ENCODE data around the gene ANK2. TPM values are rescaled to one million over a fixed set of nuclear protein-coding genes. Genes with fewer than 3 reads are reported as not detected.
"Not testable (repeated sequence)": the region's sequence is repeated elsewhere in the genome, so short reads cannot be mapped to it uniquely, and the experiment has no call there.

Gene ANK2
- total and polyA plus RNA-seq, 2 donors = 5.3 to 14.7 TPM

GRCh38 chr4:113221990-113222389 lies 172.5 kb downstream of the ANK2 start:
- Histone ChIP-seq H3K9me3 (ENCODE audit: control insufficient read depth in 2 of 2, insufficient read depth in 1 of 2, low read length in 1 of 2) (no peaks in the 10 kb centered on the region), H3K4me1 (ENCODE audit: control insufficient read depth in 2 of 2, insufficient read depth in 2 of 2, low read length in 2 of 2) (no peaks in the 10 kb centered on the region), H3K27ac (ENCODE audit: low read depth in 1 of 2, low read length in 1 of 2) (no peak overlapping the region), H3K27me3 (ENCODE audit: control insufficient read depth in 2 of 2, insufficient read depth in 1 of 2, low read length in 1 of 2) (no peaks in the 10 kb centered on the region), H3K4me3 (ENCODE audit: low read length in 2 of 2) (no peak overlapping the region), H3K36me3 (ENCODE audit: control insufficient read depth in 2 of 2, insufficient read depth in 2 of 2, low read length in 1 of 2) (no peaks in the 10 kb centered on the region)
- no peak for DNase-seq (ENCODE audit: low read depth in 6 of 9, low spot score in 9 of 9)
- 84% methylated on average over 2 of the region's 2 CpGs for WGBS

- Histone ChIP-seq H3K4me3 (ENCODE audit: low read length in 2 of 2) (no peak overlapping the region), H3K27me3 (ENCODE audit: control insufficient read depth in 2 of 2, insufficient read depth in 1 of 2, low read length in 1 of 2) (no peaks in the 10 kb centered on the region), H3K36me3 (ENCODE audit: control insufficient read depth in 2 of 2, insufficient read depth in 2 of 2, low read length in 1 of 2) (no peaks in the 10 kb centered on the region), H3K9me3 (ENCODE audit: control insufficient read depth in 2 of 2, insufficient read depth in 1 of 2, low read length in 1 of 2) (no peaks in the 10 kb centered on the region), H3K27ac (ENCODE audit: low read depth in 1 of 2, low read length in 1 of 2) (no peak overlapping the region), H3K4me1 (ENCODE audit: control insufficient read depth in 2 of 2, insufficient read depth in 2 of 2, low read length in 2 of 2) (no peaks in the 10 kb centered on the region)
- DNase-seq (ENCODE audit: low read depth in 6 of 9, low spot score in 9 of 9) = no peak
- 94% methylated on average over 2 of the region's 2 CpGs for WGBS
These were observed 173.0 kb downstream of the ANK2 start for GRCh38 chr4:113222471-113222870.

GRCh38 chr4:113223001-113223400 lies 173.5 kb downstream of the ANK2 start:
- Histone ChIP-seq H3K4me3 (ENCODE audit: low read length in 2 of 2) (no peak overlapping the region), H3K36me3 (ENCODE audit: control insufficient read depth in 2 of 2, insufficient read depth in 2 of 2, low read length in 1 of 2) (no peaks in the 10 kb centered on the region), H3K9me3 (ENCODE audit: control insufficient read depth in 2 of 2, insufficient read depth in 1 of 2, low read length in 1 of 2) (no peaks in the 10 kb centered on the region), H3K4me1 (ENCODE audit: control insufficient read depth in 2 of 2, insufficient read depth in 2 of 2, low read length in 2 of 2) (no peaks in the 10 kb centered on the region), H3K27me3 (ENCODE audit: control insufficient read depth in 2 of 2, insufficient read depth in 1 of 2, low read length in 1 of 2) (no peaks in the 10 kb centered on the region), H3K27ac (ENCODE audit: low read depth in 1 of 2, low read length in 1 of 2) (no peak overlapping the region)
- no peak for DNase-seq (ENCODE audit: low read depth in 6 of 9, low spot score in 9 of 9)
- WGBS = 81% methylated on average over 2 of the region's 2 CpGs

GRCh38 chr4:113232194-113232593 lies 182.7 kb downstream of the ANK2 start:
- no peak overlapping the region for H3K4me3 ChIP-seq (ENCODE audit: low read length in 2 of 2)
- H3K27me3 ChIP-seq (ENCODE audit: control insufficient read depth in 2 of 2, insufficient read depth in 1 of 2, low read length in 1 of 2) = no peaks in the 10 kb centered on the region
- H3K36me3 ChIP-seq (ENCODE audit: control insufficient read depth in 2 of 2, insufficient read depth in 2 of 2, low read length in 1 of 2) = no peaks in the 10 kb centered on the region
- H3K9me3 ChIP-seq (ENCODE audit: control insufficient read depth in 2 of 2, insufficient read depth in 1 of 2, low read length in 1 of 2) = no peaks in the 10 kb centered on the region
- no peak overlapping the region for H3K27ac ChIP-seq (ENCODE audit: low read depth in 1 of 2, low read length in 1 of 2)
- DNase-seq (ENCODE audit: low read depth in 6 of 9, low spot score in 9 of 9) = no peak
- H3K4me1 ChIP-seq (ENCODE audit: control insufficient read depth in 2 of 2, insufficient read depth in 2 of 2, low read length in 2 of 2) = no peaks in the 10 kb centered on the region
- WGBS = 93% methylated on average over 2 of the region's 2 CpGs

- no peaks in the 10 kb centered on the region for H3K36me3 ChIP-seq (ENCODE audit: control insufficient read depth in 2 of 2, insufficient read depth in 2 of 2, low read length in 1 of 2)
- WGBS = 94% methylated on average over 5 of the region's 5 CpGs
- H3K9me3 ChIP-seq (ENCODE audit: control insufficient read depth in 2 of 2, insufficient read depth in 1 of 2, low read length in 1 of 2) = no peaks in the 10 kb centered on the region
- DNase-seq (ENCODE audit: low read depth in 6 of 9, low spot score in 9 of 9) = no peak
- no peaks in the 10 kb centered on the region for H3K4me1 ChIP-seq (ENCODE audit: control insufficient read depth in 2 of 2, insufficient read depth in 2 of 2, low read length in 2 of 2)
- no peaks in the 10 kb centered on the region for H3K27me3 ChIP-seq (ENCODE audit: control insufficient read depth in 2 of 2, insufficient read depth in 1 of 2, low read length in 1 of 2)
- H3K4me3 ChIP-seq (ENCODE audit: low read length in 2 of 2) = no peak overlapping the region
- no peak overlapping the region for H3K27ac ChIP-seq (ENCODE audit: low read depth in 1 of 2, low read length in 1 of 2)
These were observed 187.5 kb downstream of the ANK2 start for GRCh38 chr4:113236916-113237315.

GRCh38 chr4:113243312-113243711 lies 193.9 kb downstream of the ANK2 start:
- no peak for DNase-seq (ENCODE audit: low read depth in 6 of 9, low spot score in 9 of 9)
- no peaks in the 10 kb centered on the region for H3K36me3 ChIP-seq (ENCODE audit: control insufficient read depth in 2 of 2, insufficient read depth in 2 of 2, low read length in 1 of 2)
- H3K9me3 ChIP-seq (ENCODE audit: control insufficient read depth in 2 of 2, insufficient read depth in 1 of 2, low read length in 1 of 2) = no peaks in the 10 kb centered on the region
- H3K27ac ChIP-seq (ENCODE audit: low read depth in 1 of 2, low read length in 1 of 2) = no peak overlapping the region
- WGBS = 68% methylated on average over 3 of the region's 3 CpGs
- H3K4me1 ChIP-seq (ENCODE audit: control insufficient read depth in 2 of 2, insufficient read depth in 2 of 2, low read length in 2 of 2) = no peaks in the 10 kb centered on the region
- H3K4me3 ChIP-seq (ENCODE audit: low read length in 2 of 2) = no peak overlapping the region
- H3K27me3 ChIP-seq (ENCODE audit: control insufficient read depth in 2 of 2, insufficient read depth in 1 of 2, low read length in 1 of 2) = no peaks in the 10 kb centered on the region

GRCh38 chr4:113244747-113245146 lies 195.3 kb downstream of the ANK2 start:
- not testable (repeated sequence) for DNase-seq (ENCODE audit: low read depth in 6 of 9, low spot score in 9 of 9); H3K27ac ChIP-seq (ENCODE audit: low read depth in 1 of 2, low read length in 1 of 2); H3K27me3 ChIP-seq (ENCODE audit: control insufficient read depth in 2 of 2, insufficient read depth in 1 of 2, low read length in 1 of 2); H3K4me1 ChIP-seq (ENCODE audit: control insufficient read depth in 2 of 2, insufficient read depth in 2 of 2, low read length in 2 of 2); H3K36me3 ChIP-seq (ENCODE audit: control insufficient read depth in 2 of 2, insufficient read depth in 2 of 2, low read length in 1 of 2); H3K4me3 ChIP-seq (ENCODE audit: low read length in 2 of 2); H3K9me3 ChIP-seq (ENCODE audit: control insufficient read depth in 2 of 2, insufficient read depth in 1 of 2, low read length in 1 of 2)
- whole genome bisulfite sequencing = 93% methylated on average over 4 of the region's 4 CpGs

- Histone ChIP-seq H3K27ac (ENCODE audit: low read depth in 1 of 2, low read length in 1 of 2) (no peak overlapping the region), H3K36me3 (ENCODE audit: control insufficient read depth in 2 of 2, insufficient read depth in 2 of 2, low read length in 1 of 2) (no peaks in the 10 kb centered on the region), H3K27me3 (ENCODE audit: control insufficient read depth in 2 of 2, insufficient read depth in 1 of 2, low read length in 1 of 2) (no peaks in the 10 kb centered on the region), H3K9me3 (ENCODE audit: control insufficient read depth in 2 of 2, insufficient read depth in 1 of 2, low read length in 1 of 2) (no peaks in the 10 kb centered on the region), H3K4me3 (ENCODE audit: low read length in 2 of 2) (no peak overlapping the region), H3K4me1 (ENCODE audit: control insufficient read depth in 2 of 2, insufficient read depth in 2 of 2, low read length in 2 of 2) (no peaks in the 10 kb centered on the region)
- no peak for DNase-seq (ENCODE audit: low read depth in 6 of 9, low spot score in 9 of 9)
- WGBS = 93% methylated on average over 5 of the region's 5 CpGs
These were observed 198.9 kb downstream of the ANK2 start for GRCh38 chr4:113248320-113248719.

- Histone ChIP-seq H3K36me3 (ENCODE audit: control insufficient read depth in 2 of 2, insufficient read depth in 2 of 2, low read length in 1 of 2) (no peaks in the 10 kb centered on the region), H3K4me1 (ENCODE audit: control insufficient read depth in 2 of 2, insufficient read depth in 2 of 2, low read length in 2 of 2) (no peaks in the 10 kb centered on the region), H3K27me3 (ENCODE audit: control insufficient read depth in 2 of 2, insufficient read depth in 1 of 2, low read length in 1 of 2) (no peaks in the 10 kb centered on the region), H3K9me3 (ENCODE audit: control insufficient read depth in 2 of 2, insufficient read depth in 1 of 2, low read length in 1 of 2) (no peaks in the 10 kb centered on the region), H3K27ac (ENCODE audit: low read depth in 1 of 2, low read length in 1 of 2) (no peak overlapping the region), H3K4me3 (ENCODE audit: low read length in 2 of 2) (no peak overlapping the region)
- WGBS = 93% methylated on average over 6 of the region's 6 CpGs
- DNase-seq (ENCODE audit: low read depth in 6 of 9, low spot score in 9 of 9) = no peak
These were observed 206.2 kb downstream of the ANK2 start for GRCh38 chr4:113255628-113256027.

GRCh38 chr4:113256946-113257345 lies 207.5 kb downstream of the ANK2 start:
- Histone ChIP-seq H3K36me3 (ENCODE audit: control insufficient read depth in 2 of 2, insufficient read depth in 2 of 2, low read length in 1 of 2) (no peaks in the 10 kb centered on the region), H3K4me3 (ENCODE audit: low read length in 2 of 2) (no peak overlapping the region), H3K9me3 (ENCODE audit: control insufficient read depth in 2 of 2, insufficient read depth in 1 of 2, low read length in 1 of 2) (no peaks in the 10 kb centered on the region), H3K27ac (ENCODE audit: low read depth in 1 of 2, low read length in 1 of 2) (no peak overlapping the region), H3K4me1 (ENCODE audit: control insufficient read depth in 2 of 2, insufficient read depth in 2 of 2, low read length in 2 of 2) (no peaks in the 10 kb centered on the region), H3K27me3 (ENCODE audit: control insufficient read depth in 2 of 2, insufficient read depth in 1 of 2, low read length in 1 of 2) (no peaks in the 10 kb centered on the region)
- WGBS = 92% methylated on average over 5 of the region's 5 CpGs
- no peak for DNase-seq (ENCODE audit: low read depth in 6 of 9, low spot score in 9 of 9)

Data from thymus (tissue), 11 donors.